ENCODE results near the gene CMIP. TPM values are rescaled to one million over a fixed set of nuclear protein-coding genes. Genes with fewer than 3 reads are reported as not detected.
A peak's percentile ranks its signal among the peaks of the same experiment; 100 is the strongest.

The CMIP gene
- total and polyA plus RNA-seq, 7 donors = 11.0 to 60.3 (median 20.4) TPM

GRCh38 chr16:81744911-81745310 lies 300.3 kb downstream of the CMIP start:
- peaks cover 0 to 11% (median 0%) of the 10 kb centered on the region in 4 donors for H3K4me1 ChIP-seq
- H3K36me3 ChIP-seq = no peaks in the 10 kb centered on the region
- no peaks in the 10 kb centered on the region for H3K27me3 ChIP-seq
- no peak for DNase-seq
- intact Hi-C loops (cut with DNase I) = no loop called here
- no peak overlapping the region for H3K27ac ChIP-seq
- H3K9me3 ChIP-seq = no peaks in the 10 kb centered on the region
- WGBS, 2 donors = 88 to 90% methylated on average over 4 of the region's 4 CpGs
- TF ChIP-seq POLR2A (IDR thresholded peaks at IDR 0.05) (no peak), EP300 (IDR thresholded peaks at IDR 0.05) (no peak), CTCF (IDR thresholded peaks at IDR 0.05) (no peak), POLR2AphosphoS5 (IDR thresholded peaks at IDR 0.05) (no peak)
- no peak overlapping the region for H3K4me3 ChIP-seq

- peak overlapping the region in 2 of 4 donors; percentile 38 to 42 for H3K27ac ChIP-seq
- peak; percentile 83 for DNase-seq
- intact Hi-C loops (cut with DNase I) = no loop called here
These were observed 301.3 kb downstream of the CMIP start for GRCh38 chr16:81745704-81746558.

GRCh38 chr16:81746566-81746965 lies 302.0 kb downstream of the CMIP start:
- WGBS, 2 donors = 43 to 45% methylated on average over 5 of the region's 5 CpGs
- Histone ChIP-seq H3K36me3 (no peaks in the 10 kb centered on the region), H3K27me3 (no peaks in the 10 kb centered on the region), H3K4me1 (peaks cover 0 to 11% (median 0%) of the 10 kb centered on the region in 4 donors), H3K9me3 (no peaks in the 10 kb centered on the region), H3K27ac (no peak overlapping the region), H3K4me3 (peak overlapping the region; percentile 17 to 42 (median 36))
- no peak for TF ChIP-seq EP300 (IDR thresholded peaks at IDR 0.05)
- no peak for TF ChIP-seq CTCF (IDR thresholded peaks at IDR 0.05)
- no peak for TF ChIP-seq POLR2A (IDR thresholded peaks at IDR 0.05)
- TF ChIP-seq POLR2AphosphoS5 (IDR thresholded peaks at IDR 0.05) = no peak
- intact Hi-C loops (cut with DNase I) = no loop called here
- DNase-seq = no peak

More at GRCh38 chr16:81745704-81746558, 301.3 kb downstream of the CMIP start:
- no peaks in the 10 kb centered on the region for H3K27me3 ChIP-seq
- H3K9me3 ChIP-seq = no peaks in the 10 kb centered on the region
- H3K36me3 ChIP-seq = no peaks in the 10 kb centered on the region
- H3K4me3 ChIP-seq = peak overlapping the region; percentile 17 to 42 (median 36)
- peaks cover 0 to 11% (median 0%) of the 10 kb centered on the region in 4 donors for H3K4me1 ChIP-seq
- 18 to 27% methylated on average over 33 of the region's 33 CpGs for WGBS, 2 donors
- no peak for TF ChIP-seq CTCF (IDR thresholded peaks at IDR 0.05)
- TF ChIP-seq EP300 (IDR thresholded peaks at IDR 0.05) = no peak
- no peak for TF ChIP-seq POLR2A (IDR thresholded peaks at IDR 0.05)
- TF ChIP-seq POLR2AphosphoS5 (IDR thresholded peaks at IDR 0.05) = peak in 1 of 4 donors; percentile 53

GRCh38 chr16:81748476-81749198 lies 304.0 kb downstream of the CMIP start:
- no peaks in the 10 kb centered on the region for H3K9me3 ChIP-seq
- intact Hi-C loops (cut with DNase I) = no loop called here
- no peaks in the 10 kb centered on the region for H3K27me3 ChIP-seq
- H3K4me1 ChIP-seq = peaks cover 0 to 11% (median 0%) of the 10 kb centered on the region in 4 donors
- 36 to 67% methylated on average over 7 of the region's 7 CpGs for WGBS, 2 donors
- H3K27ac ChIP-seq = no peak overlapping the region
- no peaks in the 10 kb centered on the region for H3K36me3 ChIP-seq
- no peak for DNase-seq
- no peak overlapping the region for H3K4me3 ChIP-seq
- TF ChIP-seq CTCF (IDR thresholded peaks at IDR 0.05) (no peak), POLR2AphosphoS5 (IDR thresholded peaks at IDR 0.05) (no peak), EP300 (IDR thresholded peaks at IDR 0.05) (no peak), POLR2A (IDR thresholded peaks at IDR 0.05) (no peak)

Data from sigmoid colon (tissue), 7 donors.